Effector memory CD4-positive, alpha-beta T cell (primary cell): ENCODE results near the gene KIF26B.
"Not testable (repeated sequence)": the region's sequence is repeated elsewhere in the genome, so short reads cannot be mapped to it uniquely, and the experiment has no call there.

Source experiments
- DNase-seq, 3 donors: peaks; one replicate each; pipeline ENCODE4 v3.0.0-alpha.2; 2020
- H3K27ac ChIP-seq: 2 replicates; pipeline ENCODE4 v1.7.0; 2013; ENCODE audit warnings: mild to moderate bottlenecking, low read length, moderate library complexity; ENCODE audit not compliant: insufficient read depth, poor library complexity, severe bottlenecking
- H3K27me3 ChIP-seq: replicated peaks from 2 replicates; pipeline ENCODE4 v1.7.0; 2013; ENCODE audit warnings: mild to moderate bottlenecking, low read length; ENCODE audit not compliant: insufficient read depth, control insufficient read depth, poor library complexity, severe bottlenecking
- H3K36me3 ChIP-seq: 2 replicates; pipeline ENCODE4 v1.7.0; 2013; ENCODE audit warnings: mild to moderate bottlenecking, low read length, moderate library complexity; ENCODE audit not compliant: control insufficient read depth, insufficient read depth
- H3K4me1 ChIP-seq: 2 replicates; pipeline ENCODE4 v1.7.0; 2013; ENCODE audit warnings: low read length, mild to moderate bottlenecking; ENCODE audit not compliant: control insufficient read depth, insufficient read depth, poor library complexity, severe bottlenecking
- H3K4me3 ChIP-seq: 2 replicates; pipeline ENCODE4 v1.7.0; 2013; ENCODE audit warnings: low read length, low read depth, mild to moderate bottlenecking; ENCODE audit not compliant: insufficient read depth, poor library complexity, severe bottlenecking
- H3K9me3 ChIP-seq: 2 replicates; pipeline ENCODE4 v1.7.0; 2013; ENCODE audit warnings: mild to moderate bottlenecking, low read length, moderate library complexity; ENCODE audit not compliant: control insufficient read depth

KIF26B gene

DNA sequence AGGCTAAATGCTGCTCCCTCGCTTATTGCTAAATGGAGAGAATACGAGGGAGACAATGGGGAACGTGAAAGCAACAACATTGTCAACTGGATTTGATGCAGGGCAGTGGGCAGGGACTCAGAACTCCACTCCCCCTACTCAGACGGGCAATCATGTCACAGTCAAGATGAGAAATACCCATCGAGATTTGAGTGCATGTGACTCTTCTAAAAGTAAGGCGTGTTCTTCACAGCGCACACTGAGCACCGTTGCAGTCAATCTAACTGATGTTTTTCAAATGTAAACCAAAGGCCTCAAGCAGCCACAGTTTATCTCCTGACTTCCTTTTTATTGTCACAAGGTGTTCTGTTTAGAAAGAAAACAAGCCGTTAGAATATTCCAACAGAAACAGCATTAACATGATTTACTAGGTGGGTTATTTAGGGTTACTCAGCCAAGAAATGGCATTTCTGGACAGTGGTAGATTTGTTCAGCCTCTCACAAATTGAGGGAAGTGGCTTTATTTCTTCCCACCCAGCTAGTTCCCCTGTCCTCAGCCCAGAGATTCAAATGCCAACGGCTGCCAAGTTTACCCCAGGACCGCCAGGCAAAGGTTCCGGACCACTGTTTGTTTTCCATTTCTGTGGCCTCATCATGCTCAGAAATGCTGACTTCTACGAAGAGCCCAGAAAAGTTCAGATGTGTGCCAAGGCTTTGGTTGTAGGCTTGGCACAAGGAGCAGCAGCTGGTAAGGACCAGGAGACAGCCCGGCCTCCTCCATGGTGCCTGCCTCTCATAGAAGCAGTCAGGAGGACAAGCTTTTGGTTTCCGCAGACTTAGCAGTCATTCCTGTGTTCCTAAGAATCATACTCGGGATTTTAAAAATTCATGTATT is 171.4 kb downstream of the KIF26B start:
- Histone ChIP-seq H3K36me3 (no peaks in the 10 kb centered on the region), H3K27ac (no peak overlapping the region), H3K4me3 (no peak overlapping the region), H3K27me3 (no peaks in the 10 kb centered on the region), H3K4me1 (no peaks in the 10 kb centered on the region), H3K9me3 (no peaks in the 10 kb centered on the region)
- DNase-seq = no peak

GRCh38 chr1:245327360-245327759 is 172.6 kb downstream of the KIF26B start:
- DNase-seq = no peak

GRCh38 chr1:245327842-245328241 is 173.1 kb downstream of the KIF26B start:
- no peak overlapping the region for H3K4me3 ChIP-seq
- no peaks in the 10 kb centered on the region for H3K4me1 ChIP-seq
- H3K27ac ChIP-seq = no peak overlapping the region
- no peaks in the 10 kb centered on the region for H3K9me3 ChIP-seq
- no peak for DNase-seq
- H3K36me3 ChIP-seq = no peaks in the 10 kb centered on the region
- H3K27me3 ChIP-seq = no peaks in the 10 kb centered on the region

More at GRCh38 chr1:245327360-245327759, 172.6 kb downstream of the KIF26B start:
- Histone ChIP-seq H3K4me3 (no peak overlapping the region), H3K4me1 (no peaks in the 10 kb centered on the region), H3K27me3 (no peaks in the 10 kb centered on the region), H3K27ac (no peak overlapping the region), H3K36me3 (no peaks in the 10 kb centered on the region), H3K9me3 (no peaks in the 10 kb centered on the region)

DNA sequence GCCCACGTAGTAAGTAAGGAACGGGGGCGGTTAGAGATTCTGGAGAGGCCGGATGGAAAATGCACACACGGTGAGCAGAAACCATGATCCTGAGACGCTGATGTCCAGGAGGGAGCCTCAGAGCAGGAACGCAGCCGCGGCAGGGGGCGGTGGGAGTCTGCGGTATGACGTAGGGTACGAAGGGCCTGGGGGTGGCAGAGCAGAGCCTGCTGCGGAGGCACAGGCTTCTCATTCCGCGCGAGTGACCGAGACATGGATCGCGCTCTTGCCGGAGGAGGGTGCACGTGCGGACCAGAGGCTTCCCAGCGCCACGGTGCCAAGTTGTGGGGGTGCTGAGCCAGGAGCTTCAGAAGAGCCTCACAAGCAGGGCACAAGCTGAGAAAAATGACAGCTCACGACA is 176.2 kb downstream of the KIF26B start:
- Histone ChIP-seq H3K9me3 (no peaks in the 10 kb centered on the region), H3K4me3 (no peak overlapping the region), H3K4me1 (no peaks in the 10 kb centered on the region), H3K27ac (no peak overlapping the region), H3K27me3 (no peaks in the 10 kb centered on the region), H3K36me3 (no peaks in the 10 kb centered on the region)
- DNase-seq = no peak

- Histone ChIP-seq H3K36me3 (no peaks in the 10 kb centered on the region), H3K4me3 (no peak overlapping the region), H3K27me3 (no peaks in the 10 kb centered on the region), H3K9me3 (no peaks in the 10 kb centered on the region), H3K4me1 (no peaks in the 10 kb centered on the region), H3K27ac (no peak overlapping the region)
- DNase-seq = no peak
Measured at GRCh38 chr1:245332085-245332484, 177.3 kb downstream of the KIF26B start.

GRCh38 chr1:245332513-245332912 is 177.7 kb downstream of the KIF26B start:
- Histone ChIP-seq H3K9me3 (no peaks in the 10 kb centered on the region), H3K36me3 (no peaks in the 10 kb centered on the region), H3K4me1 (no peaks in the 10 kb centered on the region), H3K27me3 (no peaks in the 10 kb centered on the region), H3K27ac (no peak overlapping the region), H3K4me3 (no peak overlapping the region)
- no peak for DNase-seq

GRCh38 chr1:245334235-245334634 is 179.4 kb downstream of the KIF26B start:
- DNase-seq = no peak
- no peaks in the 10 kb centered on the region for H3K4me1 ChIP-seq
- H3K27ac ChIP-seq = no peak overlapping the region
- no peaks in the 10 kb centered on the region for H3K36me3 ChIP-seq
- no peak overlapping the region for H3K4me3 ChIP-seq
- no peaks in the 10 kb centered on the region for H3K9me3 ChIP-seq
- no peaks in the 10 kb centered on the region for H3K27me3 ChIP-seq

GRCh38 chr1:245334827-245335490 is 180.2 kb downstream of the KIF26B start:
- no peaks in the 10 kb centered on the region for H3K9me3 ChIP-seq
- no peaks in the 10 kb centered on the region for H3K36me3 ChIP-seq
- no peak for DNase-seq
- H3K27ac ChIP-seq = no peak overlapping the region
- H3K27me3 ChIP-seq = no peaks in the 10 kb centered on the region
- H3K4me1 ChIP-seq = no peaks in the 10 kb centered on the region
- H3K4me3 ChIP-seq = no peak overlapping the region

DNA sequence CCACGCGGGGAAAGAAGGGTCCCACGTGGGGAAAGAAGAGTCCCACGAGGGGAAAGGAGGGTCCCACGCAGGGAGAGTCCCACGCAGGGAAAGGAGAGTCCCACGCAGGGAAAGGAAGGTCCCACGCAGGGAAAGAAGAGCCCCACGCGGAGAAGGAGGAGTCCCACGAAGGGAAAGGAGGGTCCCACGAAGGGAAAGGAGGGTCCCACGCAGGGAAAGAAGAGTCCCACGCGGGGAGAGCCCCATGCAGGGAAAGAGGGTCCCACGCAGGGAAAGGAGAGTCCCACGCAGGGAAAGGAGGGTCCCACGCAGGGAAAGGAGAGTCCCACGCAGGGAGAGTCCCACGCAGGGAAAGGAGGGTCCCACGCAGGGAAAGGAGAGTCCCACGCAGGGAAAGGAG is 180.9 kb downstream of the KIF26B start:
- not testable (repeated sequence) for H3K9me3 ChIP-seq, H3K27ac ChIP-seq, H3K4me1 ChIP-seq, H3K4me3 ChIP-seq, H3K36me3 ChIP-seq, DNase-seq, H3K27me3 ChIP-seq
